H1 (cell line): ENCODE measurements around the gene CRYBB1.

Source experiments
- CHD7 ChIP-seq: fragments of 300-600 bp; sonication (generic); IDR thresholded peaks from 2 replicates; pipeline ENCODE4 v1.7.1; 2012; ENCODE audit warnings: low read length, moderate library complexity, mild to moderate bottlenecking, inconsistent platforms; ENCODE audit not compliant: insufficient replicate concordance
- EP300 ChIP-seq, 2 experiments: IDR thresholded peaks; 1 replicate in 1 of 2; 2 replicates in 1 of 2; pipeline ENCODE4 v1.6.1; 2011 to 2012; ENCODE audit warnings: low read depth in 2 of 2, low read length in 2 of 2, mild to moderate bottlenecking in 2 of 2, borderline replicate concordance in 1 of 2, inconsistent platforms in 1 of 2, moderate library complexity in 1 of 2
- NRF1 ChIP-seq: IDR thresholded peaks from 2 replicates; pipeline ENCODE4 v1.6.1; 2011; ENCODE audit warnings: mild to moderate bottlenecking, low read depth, low read length, improper control_type of control experiment
- POLR2AphosphoS5 ChIP-seq: IDR thresholded peaks from 2 replicates; pipeline ENCODE4 v1.6.1; 2011; ENCODE audit warnings: low read depth, low read length
- POU5F1 ChIP-seq: IDR thresholded peaks from 2 replicates; pipeline ENCODE4 v1.6.1; 2011; ENCODE audit warnings: low read depth, mild to moderate bottlenecking, low read length, moderate library complexity
- SIX5 ChIP-seq: IDR thresholded peaks from 2 replicates; pipeline ENCODE4 v1.6.1; 2011; ENCODE audit warnings: mild to moderate bottlenecking, low read depth, low read length
- SRF ChIP-seq: IDR thresholded peaks from 2 replicates; pipeline ENCODE4 v1.6.1; 2011; ENCODE audit warnings: mild to moderate bottlenecking, low read depth, low read length, moderate library complexity
- TAF1 ChIP-seq: IDR thresholded peaks from 2 replicates; pipeline ENCODE4 v1.6.1; 2011; ENCODE audit warnings: mild to moderate bottlenecking, low read depth, low read length
- TF ChIP-seq, protein P1 (sequence below), 3 experiments: IDR thresholded peaks; 1 replicate in 2 of 3; 2 replicates in 1 of 3; pipeline versions ENCODE4 v1.5.1 to v1.6.1; 2011; ENCODE audit warnings: low read length in 3 of 3, mild to moderate bottlenecking in 3 of 3, inconsistent platforms in 2 of 3, low read depth in 1 of 3, moderate library complexity in 1 of 3; ENCODE audit not compliant: insufficient read depth in 1 of 3; ENCODE audit errors: control extremely low read depth in 1 of 3

- peak; percentile 77 for TF ChIP-seq POLR2AphosphoS5
- TF ChIP-seq NRF1, result no peak
- TF ChIP-seq, protein P1, sequence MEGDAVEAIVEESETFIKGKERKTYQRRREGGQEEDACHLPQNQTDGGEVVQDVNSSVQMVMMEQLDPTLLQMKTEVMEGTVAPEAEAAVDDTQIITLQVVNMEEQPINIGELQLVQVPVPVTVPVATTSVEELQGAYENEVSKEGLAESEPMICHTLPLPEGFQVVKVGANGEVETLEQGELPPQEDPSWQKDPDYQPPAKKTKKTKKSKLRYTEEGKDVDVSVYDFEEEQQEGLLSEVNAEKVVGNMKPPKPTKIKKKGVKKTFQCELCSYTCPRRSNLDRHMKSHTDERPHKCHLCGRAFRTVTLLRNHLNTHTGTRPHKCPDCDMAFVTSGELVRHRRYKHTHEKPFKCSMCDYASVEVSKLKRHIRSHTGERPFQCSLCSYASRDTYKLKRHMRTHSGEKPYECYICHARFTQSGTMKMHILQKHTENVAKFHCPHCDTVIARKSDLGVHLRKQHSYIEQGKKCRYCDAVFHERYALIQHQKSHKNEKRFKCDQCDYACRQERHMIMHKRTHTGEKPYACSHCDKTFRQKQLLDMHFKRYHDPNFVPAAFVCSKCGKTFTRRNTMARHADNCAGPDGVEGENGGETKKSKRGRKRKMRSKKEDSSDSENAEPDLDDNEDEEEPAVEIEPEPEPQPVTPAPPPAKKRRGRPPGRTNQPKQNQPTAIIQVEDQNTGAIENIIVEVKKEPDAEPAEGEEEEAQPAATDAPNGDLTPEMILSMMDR (IDR thresholded peaks at IDR 0.05; ENCODE audit: control extremely low read depth in 1 of 3, insufficient read depth in 1 of 3, low read depth in 1 of 3, low read length in 3 of 3), result no peak
- TF ChIP-seq POU5F1, result no peak
- TF ChIP-seq SRF, result peak; percentile 88
- 0 out of 2 replicates have a peak, but pooled peaks have one; percentile 51 for TF ChIP-seq TAF1
- TF ChIP-seq EP300 (IDR thresholded peaks at IDR 0.05; ENCODE audit: borderline replicate concordance in 1 of 2, low read depth in 2 of 2, low read length in 2 of 2), result peak in 1 of 2 experiments; percentile 54; a peak in 1 of 3 replicates
- no peak for TF ChIP-seq CHD7
- no peak for TF ChIP-seq SIX5
These were observed 49.6 kb downstream of the CRYBB1 start for GRCh38 chr22:26568207-26568706.
